HCT116 (cell line): ENCODE results near the gene DHCR7. TPM values are rescaled to one million over a fixed set of nuclear protein-coding genes. Genes with fewer than 3 reads are reported as not detected.

Source experiments
- ATAC-seq: fragments of 200-7000 bp; cut with Tn5 transposase; 2 replicates; pipeline ENCODE4 v1.9.1; 2020; ENCODE audit warnings: mild to moderate bottlenecking, moderate library complexity
- BruUV-seq: library from RNA; stranded (reverse); fragments of 400-500 nt; replicated peaks from 2 replicates; lab custom pipeline; 2021; lab: Mats Ljungman, UMichigan
- CTCF ChIA-PET: fragments of 300-600 bp; sonication (Branson Sonifier 250); formaldehyde crosslinking; loops from one replicate; lab custom pipeline; 2021; ENCODE audit warnings: antibody characterized with exemption; lab: Charles Lee
- POLR2A ChIA-PET: fragments of 300-600, 350-600 bp; sonication (Branson Sonifier 250); formaldehyde crosslinking; loops from one replicate; lab custom pipeline; 2021; ENCODE audit warnings: antibody characterized with exemption; lab: Charles Lee
- RAD21 ChIA-PET, 2 experiments: fragments of 300-600 bp; sonication (Branson Sonifier 250); formaldehyde crosslinking; loops; one replicate each; lab custom pipeline; 2023; ENCODE audit warnings: low total read pairs in 2 of 2; ENCODE audit not compliant: uncharacterized antibody in 2 of 2, unreplicated experiment in 2 of 2, low non-redundant PET in 1 of 2; lab: Charles Lee
- DNase-seq: peaks from one replicate; pipeline ENCODE4 v3.0.0-alpha.2; 2010; ENCODE audit warnings: low read depth, low spot score
- H2AFZ ChIP-seq: fragments of 200-600 bp; shearing (Covaris generic), sonication (generic); 2 replicates; pipeline ENCODE4 v1.6.1; 2017; ENCODE audit warnings: low read depth, mixed run types, mixed read lengths, antibody characterized with exemption, low read length; ENCODE audit not compliant: poor library complexity, severe bottlenecking
- H3K27ac ChIP-seq: 2 replicates; pipeline ENCODE4 v1.5.1; 2012; ENCODE audit warnings: low read depth, low read length
- H3K27me3 ChIP-seq: fragments of 200-600 bp; sonication (generic); 2 replicates; pipeline ENCODE4 v1.6.1; 2016; ENCODE audit warnings: mixed run types, low read length, mixed read lengths; ENCODE audit not compliant: insufficient read depth
- H3K36me3 ChIP-seq, 2 experiments: fragments of 200-500 bp in 1 of 2; fragments of 200-600 bp in 1 of 2; sonication (Bioruptor generic) in 1 of 2; sonication (generic) in 1 of 2; 2 replicates each; pipeline versions ENCODE4 v1.5.1 to v1.6.1; 2014 to 2016; ENCODE audit warnings: low read length in 2 of 2, inconsistent platforms in 1 of 2, mixed read lengths in 1 of 2, mixed run types in 1 of 2; ENCODE audit not compliant: insufficient read depth in 2 of 2, control insufficient read depth in 1 of 2
- H3K4me1 ChIP-seq, 2 experiments: fragments of 200-600 bp in 1 of 2; sonication (generic) in 1 of 2; 2 replicates each; pipeline versions ENCODE4 v1.5.1 to v1.6.1; 2012 to 2017; ENCODE audit warnings: low read length in 2 of 2, inconsistent platforms in 1 of 2, mild to moderate bottlenecking in 1 of 2, mixed read lengths in 1 of 2, mixed run types in 1 of 2, moderate library complexity in 1 of 2; ENCODE audit not compliant: insufficient read depth in 2 of 2, control insufficient read depth in 1 of 2
- H3K4me2 ChIP-seq: fragments of 200-600 bp; sonication (generic); 2 replicates; pipeline ENCODE4 v1.6.1; 2017; ENCODE audit warnings: mixed run types, low read length, mixed read lengths
- H3K4me3 ChIP-seq, 2 experiments: fragments of 200-600 bp in 1 of 2; sonication (generic) in 1 of 2; replicated peaks in 1 of 2; 2 replicates each; pipeline ENCODE4 v1.5.1; 2011 to 2016; ENCODE audit warnings: low read length in 2 of 2, control low read depth in 1 of 2, low read depth in 1 of 2, mild to moderate bottlenecking in 1 of 2, mixed read lengths in 1 of 2, mixed run types in 1 of 2
- H3K79me2 ChIP-seq: fragments of 200-600 bp; sonication (generic); 2 replicates; pipeline ENCODE4 v1.6.1; 2017; ENCODE audit warnings: mild to moderate bottlenecking, mixed run types, low read length, moderate library complexity, mixed read lengths; ENCODE audit not compliant: insufficient read depth
- H3K9ac ChIP-seq: fragments of 200-600 bp; sonication (generic); 2 replicates; pipeline ENCODE4 v1.6.1; 2016; ENCODE audit warnings: low read length, mixed read lengths
- H3K9me2 ChIP-seq: fragments of 200-600 bp; sonication (generic), shearing (Covaris generic); 2 replicates; pipeline ENCODE4 v1.6.1; 2017; ENCODE audit warnings: mixed run types, mild to moderate bottlenecking, moderate library complexity; ENCODE audit not compliant: insufficient read depth
- H3K9me3 ChIP-seq, 2 experiments: fragments of 200-500 bp in 1 of 2; fragments of 200-600 bp in 1 of 2; sonication (Bioruptor generic) in 1 of 2; sonication (generic) in 1 of 2; 2 replicates each; pipeline ENCODE4 v1.6.1; 2014 to 2017; ENCODE audit warnings: low read length in 2 of 2, mixed read lengths in 2 of 2, inconsistent platforms in 1 of 2, low read depth in 1 of 2, mild to moderate bottlenecking in 1 of 2, mixed run types in 1 of 2, moderate library complexity in 1 of 2; ENCODE audit not compliant: control insufficient read depth in 1 of 2, insufficient read depth in 1 of 2
- H4K20me1 ChIP-seq: fragments of 200-600 bp; sonication (generic), shearing (Covaris generic); 2 replicates; pipeline ENCODE4 v1.6.1; 2017; ENCODE audit warnings: mixed run types, mild to moderate bottlenecking, moderate library complexity; ENCODE audit not compliant: insufficient read depth
- ATF3 ChIP-seq: IDR thresholded peaks from 2 replicates; pipeline ENCODE4 v1.6.1; 2012
- CBX3 ChIP-seq: IDR thresholded peaks from 2 replicates; pipeline ENCODE4 v1.6.1; 2012; ENCODE audit warnings: low read depth
- CTCF ChIP-seq, 3 experiments: fragments of 200-600 bp in 1 of 3; sonication (generic) in 1 of 3; IDR thresholded peaks in 2 of 3; conservative IDR thresholded peaks in 1 of 3; 2 replicates each; pipeline ENCODE4 v1.5.1; 2012 to 2017; ENCODE audit warnings: low read depth in 2 of 3, low read length in 2 of 3, antibody characterized with exemption in 1 of 3, borderline replicate concordance in 1 of 3, control low read depth in 1 of 3, mild to moderate bottlenecking in 1 of 3, mixed read lengths in 1 of 3, mixed run types in 1 of 3, moderate library complexity in 1 of 3; ENCODE audit not compliant: insufficient read depth in 1 of 3
- EGR1 ChIP-seq: IDR thresholded peaks from 2 replicates; pipeline ENCODE4 v1.6.1; 2012; ENCODE audit warnings: low read depth
- ELF1 ChIP-seq: IDR thresholded peaks from 2 replicates; pipeline ENCODE4 v1.6.1; 2012; ENCODE audit warnings: low read depth, borderline replicate concordance
- JUND ChIP-seq: IDR thresholded peaks from 2 replicates; pipeline ENCODE4 v1.6.1; 2012
- POLR2AphosphoS5 ChIP-seq: IDR thresholded peaks from 2 replicates; pipeline ENCODE4 v1.6.1; 2011; ENCODE audit warnings: mild to moderate bottlenecking, low read depth, low read length, moderate library complexity
- SIN3A ChIP-seq: IDR thresholded peaks from 2 replicates; pipeline ENCODE4 v1.6.1; 2012; ENCODE audit warnings: low read depth
- YY1 ChIP-seq: IDR thresholded peaks from 2 replicates; pipeline ENCODE4 v1.6.1; 2011; ENCODE audit warnings: low read length, low read depth, moderate library complexity, mild to moderate bottlenecking; ENCODE audit not compliant: insufficient replicate concordance; ENCODE audit errors: extremely low read depth
- ZBTB33 ChIP-seq: IDR thresholded peaks from 2 replicates; pipeline ENCODE4 v1.6.1; 2011; ENCODE audit warnings: mild to moderate bottlenecking, low read length, moderate library complexity; ENCODE audit not compliant: insufficient replicate concordance; ENCODE audit errors: extremely low read depth
- ZNF274 ChIP-seq: fragments of 200-500 bp; sonication (Bioruptor generic); IDR thresholded peaks from 2 replicates; pipeline ENCODE4 v1.6.1; 2014; ENCODE audit warnings: mild to moderate bottlenecking, low read depth, low read length, inconsistent platforms
- intact Hi-C: fragments of 100-400 bp; cut with micrococcal nuclease; formaldehyde crosslinking; loops from 2 replicates; pipeline ENCODE4 v1.10.0; 2022
- total RNA-seq: library from RNA; stranded (reverse); gene quantifications from one replicate; pipeline ENCODE4 v1.2.1, GENCODE V29; 2021; ENCODE audit not compliant: unreplicated experiment

The DHCR7 gene
- total RNA-seq, 1 experiment from 2014 or later = 115 TPM

- peaks cover 10% of the 10 kb centered on the region; the same call in 1 of the 2 replicates for H3K27me3 ChIP-seq
- no peaks in the 10 kb centered on the region for H3K4me1 ChIP-seq
- no peak for TF ChIP-seq ZBTB33
- POLR2A ChIA-PET = no interaction called here
- BruUV-seq = no TSS peak
- H3K9me3 ChIP-seq = no peaks in the 10 kb centered on the region
- CTCF ChIA-PET = no interaction called here
- no peak overlapping the region for H3K9ac ChIP-seq
- ATAC-seq (no peak), DNase-seq (no peak)
- no peaks in the 10 kb centered on the region for H3K36me3 ChIP-seq
- no peak overlapping the region for H3K4me3 ChIP-seq
- no peak overlapping the region for H2AFZ ChIP-seq
- intact Hi-C loops = no loop called here
- no peaks in the 10 kb centered on the region; the same call in 1 of the 2 replicates for H3K9me2 ChIP-seq
- RAD21 ChIA-PET = no interaction called here
- H3K4me2 ChIP-seq = no peak overlapping the region
- H4K20me1 ChIP-seq = no peaks in the 10 kb centered on the region
- H3K79me2 ChIP-seq = no peaks in the 10 kb centered on the region
- no peak overlapping the region for H3K27ac ChIP-seq
Measured at GRCh38 chr11:71414645-71415044, 33.5 kb downstream of the DHCR7 start.

GRCh38 chr11:71410363-71410966, 37.7 kb downstream of the DHCR7 start:
- H3K9ac ChIP-seq = no peak overlapping the region
- no peak overlapping the region for H3K27ac ChIP-seq
- no peak overlapping the region for H3K4me3 ChIP-seq
- H4K20me1 ChIP-seq = no peaks in the 10 kb centered on the region
- no peaks in the 10 kb centered on the region for H3K79me2 ChIP-seq
- DNase-seq (no peak), ATAC-seq (no peak)
- no peak for TF ChIP-seq EGR1
- TF ChIP-seq CBX3 = no peak
- TF ChIP-seq JUND = no peak
- TF ChIP-seq ZNF274 = no peak
- TF ChIP-seq POLR2AphosphoS5 = no peak
- TF ChIP-seq YY1 = no peak
- TF ChIP-seq ATF3 = no peak
- TF ChIP-seq CTCF (IDR thresholded peaks at IDR 0.05 in 2 of 3, conservative IDR thresholded peaks at IDR 0.05 in 1 of 3; ENCODE audit: borderline replicate concordance in 1 of 3, insufficient read depth in 1 of 3, low read depth in 2 of 3, low read length in 2 of 3) = no peak
- TF ChIP-seq SIN3A = no peak
- TF ChIP-seq ELF1 = no peak
- no peaks in the 10 kb centered on the region for H3K4me1 ChIP-seq
- H3K9me3 ChIP-seq = no peaks in the 10 kb centered on the region
- no peak overlapping the region for H2AFZ ChIP-seq
- no peaks in the 10 kb centered on the region for H3K36me3 ChIP-seq
- H3K4me2 ChIP-seq = no peak overlapping the region
- intact Hi-C loops = no loop called here
- no TSS peak for BruUV-seq
- H3K27me3 ChIP-seq = peaks cover 6% of the 10 kb centered on the region; the same call in 1 of the 2 replicates
- H3K9me2 ChIP-seq = no peaks in the 10 kb centered on the region; the same call in 1 of the 2 replicates
- POLR2A ChIA-PET = no interaction called here
- CTCF ChIA-PET = no interaction called here
- RAD21 ChIA-PET = no interaction called here
